ENCODE results near the gene TSPAN4. TPM values are rescaled to one million over a fixed set of nuclear protein-coding genes. Genes with fewer than 3 reads are reported as not detected.

TSPAN4 gene
- total RNA-seq, 1 donor from 2014 or later = 14.8 TPM

Other genes with a start within 250 kb of the TSPAN4 start
- gene IRF7, start 226.9 kb upstream of the TSPAN4 start, total RNA-seq = 42.8 and 45.3 TPM in 2 replicates
- gene CDHR5, start 217.9 kb upstream of the TSPAN4 start, total RNA-seq = not detected in 2 replicates
- not detected in 2 replicates for gene SCT, start 215.7 kb upstream of the TSPAN4 start, total RNA-seq
- 0.14 and 0.28 TPM in 2 replicates for gene DRD4, start 205.6 kb upstream of the TSPAN4 start, total RNA-seq
- 66.3 and 73.9 TPM in 2 replicates for gene DEAF1, start 147.6 kb upstream of the TSPAN4 start, total RNA-seq
- gene TMEM80, start 147.0 kb upstream of the TSPAN4 start, total RNA-seq = 12.3 and 12.5 TPM in 2 replicates
- 15.3 and 19.8 TPM in 2 replicates for gene EPS8L2, start 136.6 kb upstream of the TSPAN4 start, total RNA-seq
- 265 and 279 TPM in 2 replicates for gene TALDO1, start 95.4 kb upstream of the TSPAN4 start, total RNA-seq
- 81.7 and 82.2 TPM in 2 replicates for gene GATD1, start 65.4 kb upstream of the TSPAN4 start, total RNA-seq
- 3.8 and 4.2 TPM in 2 replicates for gene CEND1, start 52.8 kb upstream of the TSPAN4 start, total RNA-seq
- 84.9 and 90.3 TPM in 2 replicates for gene SLC25A22, start 44.6 kb upstream of the TSPAN4 start, total RNA-seq
- gene PIDD1, start 37.6 kb upstream of the TSPAN4 start, total RNA-seq = 28.9 and 29.6 TPM in 2 replicates
- gene RPLP2, start 32.9 kb upstream of the TSPAN4 start, total RNA-seq = 2,367 and 2,377 TPM in 2 replicates
- gene PNPLA2, start 23.9 kb upstream of the TSPAN4 start, total RNA-seq = 55.0 and 56.4 TPM in 2 replicates
- gene CRACR2B, start 14.9 kb upstream of the TSPAN4 start, total RNA-seq = 1.5 and 3.0 TPM in 2 replicates
- gene CD151, start 9.9 kb upstream of the TSPAN4 start, total RNA-seq = 81.0 and 87.3 TPM in 2 replicates
- 113 and 117 TPM in 2 replicates for gene POLR2L, start 323 bp upstream of the TSPAN4 start, total RNA-seq
- gene CHID1, start 68.0 kb downstream of the TSPAN4 start, total RNA-seq = 99.7 and 109 TPM in 2 replicates
- gene AP2A2, start 83.0 kb downstream of the TSPAN4 start, total RNA-seq = 51.4 and 53.8 TPM in 2 replicates
- gene MUC6, start 193.9 kb downstream of the TSPAN4 start, total RNA-seq = not detected in 2 replicates
- not detected in 2 replicates for gene MUC2, start 232.0 kb downstream of the TSPAN4 start, total RNA-seq

Data from activated CD4-positive, alpha-beta T cell treated with anti-CD3 and anti-CD28 coated beads, Interleukin-2, amount 10 ng/mL, durations not matched to agents 24 days and 14 days (primary cell).